Fibroblast of skin of right quadriceps (primary cell): ENCODE measurements around the gene MRPL17.
A peak's percentile ranks its signal among the peaks of the same experiment; 100 is the strongest.

Experiments
- DNase-seq: peaks from one replicate; pipeline ENCODE4 v3.0.0-alpha.2; 2013

Gene MRPL17

GRCh38 chr11:6653656-6654055 lies 29.5 kb downstream of the MRPL17 start:
- no peak for DNase-seq

DNA sequence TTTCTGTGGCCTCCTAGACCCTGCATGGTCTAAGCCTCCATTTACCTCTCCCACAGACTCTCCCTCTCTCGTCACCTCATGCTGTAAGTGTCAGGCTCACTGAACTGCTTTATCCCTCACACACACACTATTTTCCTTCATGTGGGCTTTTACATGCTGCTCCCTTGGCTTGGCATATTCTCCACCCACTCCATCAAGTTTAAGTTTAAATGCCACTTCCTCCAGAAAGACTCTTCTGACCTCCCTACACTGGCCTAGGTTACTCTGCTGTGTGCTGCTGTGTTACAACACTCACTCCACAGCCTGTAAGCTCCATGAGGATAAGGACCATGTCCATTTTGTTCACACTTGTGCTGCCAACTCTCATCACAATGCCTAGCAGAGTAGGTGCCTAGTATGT lies 30.0 kb downstream of the MRPL17 start:
- DNase-seq, result no peak

DNA sequence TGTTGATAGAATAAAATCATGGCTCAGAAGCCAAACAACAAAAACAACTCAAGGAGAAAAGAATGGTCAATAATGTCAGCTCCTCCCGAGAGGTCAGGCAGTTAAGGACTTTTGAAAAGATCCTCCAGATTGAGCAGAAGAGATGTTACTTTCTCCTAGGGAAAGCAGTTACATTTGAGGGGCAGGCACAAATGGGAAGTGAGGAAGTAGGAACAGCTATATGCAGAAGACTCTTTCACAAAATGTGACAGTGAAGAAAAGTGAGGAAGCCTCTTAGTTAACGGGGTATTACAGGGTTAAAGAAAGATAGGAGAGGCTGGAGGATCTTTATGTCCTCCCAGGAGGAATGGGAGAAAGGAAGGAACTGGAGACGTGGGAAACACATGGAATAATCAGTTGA lies 31.0 kb downstream of the MRPL17 start:
- no peak for DNase-seq

DNA sequence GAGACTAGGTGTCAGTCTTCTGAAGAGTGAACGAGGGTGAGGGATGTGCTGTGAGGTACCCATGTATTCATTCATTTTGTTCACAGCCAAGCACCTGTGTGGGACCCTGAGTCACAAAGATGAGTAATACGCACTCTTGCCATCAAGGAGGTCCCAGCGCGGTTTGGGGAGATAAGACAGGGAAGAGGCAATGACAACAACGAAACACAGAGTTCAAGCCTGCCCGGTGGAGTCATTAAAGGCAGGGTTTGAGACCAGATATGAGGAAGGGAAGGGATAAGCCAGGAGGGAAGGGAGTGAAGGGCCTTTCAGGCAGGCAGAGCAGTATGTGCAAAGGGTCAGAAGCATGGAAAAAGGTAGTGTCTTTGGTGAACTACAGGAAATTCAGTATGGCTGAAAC lies 32.2 kb downstream of the MRPL17 start:
- no peak for DNase-seq

DNA sequence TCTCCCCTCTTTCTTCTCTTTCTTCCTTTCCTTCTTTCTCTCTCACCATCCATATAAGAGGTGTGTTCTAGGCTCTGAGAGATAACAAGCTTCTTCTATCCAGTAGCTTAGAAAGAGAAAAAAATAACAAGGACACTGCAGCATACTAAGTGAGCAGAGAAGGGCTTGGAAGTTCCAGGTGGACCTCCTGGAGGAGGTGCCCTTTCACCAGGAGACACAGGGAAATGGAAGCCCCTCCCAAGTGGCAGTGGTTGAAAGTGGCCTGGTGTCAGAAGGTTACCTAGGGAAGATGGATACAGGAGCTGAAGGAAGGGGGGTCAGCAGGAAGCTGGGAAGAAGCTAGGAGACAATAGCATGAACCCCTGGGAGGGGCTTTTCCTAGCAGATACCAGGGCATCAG lies 33.0 kb downstream of the MRPL17 start:
- no peak for DNase-seq

- DNase-seq, result no peak
Observed at GRCh38 chr11:6648501-6648900, 34.6 kb downstream of the MRPL17 start.

GRCh38 chr11:6647836-6648235 lies 35.3 kb downstream of the MRPL17 start:
- DNase-seq, result no peak

GRCh38 chr11:6646918-6647679 lies 36.0 kb downstream of the MRPL17 start:
- DNase-seq, result peak; percentile 75

DNA sequence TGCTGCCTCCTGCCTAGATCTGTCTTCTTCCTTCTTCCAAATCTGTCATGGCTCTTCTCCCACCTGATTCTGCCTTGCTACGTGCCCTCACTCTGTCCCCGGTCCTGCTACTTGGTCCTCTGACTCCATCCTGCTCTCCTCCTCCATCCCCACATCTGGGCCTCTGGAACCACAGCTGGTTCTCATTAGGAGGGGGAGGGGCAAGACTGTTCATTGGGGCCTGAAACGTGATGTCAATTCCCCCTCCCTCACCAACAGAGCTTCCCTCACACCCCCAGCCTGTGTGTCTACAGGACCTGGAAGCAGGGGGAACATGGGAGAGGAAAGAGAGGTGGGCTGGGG lies 36.6 kb downstream of the MRPL17 start:
- peak; percentile 88 for DNase-seq

DNA sequence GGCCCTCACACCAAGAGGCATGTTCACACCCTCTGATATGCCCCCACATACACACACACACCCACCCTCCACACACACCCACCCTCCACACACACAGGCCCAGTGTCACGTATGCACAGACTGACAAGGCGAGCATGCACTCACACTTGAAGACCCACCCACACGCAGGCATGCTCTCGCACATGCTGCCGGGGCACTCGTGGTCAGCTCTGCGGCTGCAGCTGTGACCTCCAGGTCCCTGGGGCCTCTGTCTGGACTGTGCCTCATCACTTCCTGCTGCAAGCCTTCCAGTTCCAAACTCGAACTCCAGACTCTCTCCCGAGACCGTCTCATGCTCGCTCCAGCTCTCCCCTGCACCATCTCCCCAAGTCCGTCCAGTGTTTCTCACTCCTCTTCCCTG lies 37.1 kb downstream of the MRPL17 start:
- DNase-seq, result peak; percentile 61

DNA sequence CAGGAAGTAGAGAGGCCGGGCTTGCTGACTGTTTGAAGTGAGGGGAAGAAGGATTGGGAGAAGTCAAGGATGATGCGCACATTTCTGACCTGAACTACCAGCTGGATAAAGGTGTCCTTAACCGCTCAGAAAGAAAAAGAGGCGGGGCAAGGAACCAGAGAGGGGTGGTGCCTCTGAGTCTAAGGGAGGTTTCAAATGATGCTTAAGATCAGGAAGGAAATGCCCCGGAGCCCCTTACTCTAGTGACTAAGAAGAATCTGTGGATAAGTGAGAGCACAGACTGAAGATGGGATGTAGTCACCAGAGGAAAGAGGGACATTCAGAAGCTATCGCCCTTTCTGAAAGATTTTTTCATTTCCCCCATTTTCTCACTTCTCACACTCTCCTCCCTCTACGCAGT lies 40.2 kb downstream of the MRPL17 start:
- no peak for DNase-seq

- DNase-seq, result no peak
Observed at GRCh38 chr11:6640985-6641701, 42.0 kb downstream of the MRPL17 start.

- DNase-seq, result no peak
Observed at GRCh38 chr11:6640036-6640984, 42.8 kb downstream of the MRPL17 start.

- DNase-seq, result no peak
Observed at GRCh38 chr11:6638429-6638828, 44.7 kb downstream of the MRPL17 start.

- DNase-seq, result no peak
Observed at GRCh38 chr11:6637871-6638270, 45.3 kb downstream of the MRPL17 start.

GRCh38 chr11:6636480-6636879 lies 46.7 kb downstream of the MRPL17 start:
- no peak for DNase-seq

- DNase-seq, result peak; percentile 42
Observed at GRCh38 chr11:6635082-6635932, 47.8 kb downstream of the MRPL17 start.

DNA sequence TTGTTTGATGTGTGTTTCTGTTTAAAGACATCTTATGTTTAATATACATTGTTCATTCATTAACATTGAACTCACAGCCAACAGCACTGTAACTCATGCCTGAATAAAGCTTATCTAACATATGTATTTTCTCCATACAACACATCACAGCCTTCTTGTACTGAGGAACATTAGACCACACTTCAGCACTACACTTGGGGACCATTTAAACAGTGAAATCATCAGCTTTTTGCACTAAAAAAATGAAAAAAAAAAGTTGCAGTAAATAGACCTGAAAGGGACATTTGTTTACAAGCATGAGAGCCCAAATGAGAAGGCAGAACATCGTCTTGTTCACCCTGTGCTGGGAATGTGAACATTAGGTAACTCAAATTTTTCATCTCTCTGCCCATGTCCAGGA lies 48.6 kb downstream of the MRPL17 start:
- no peak for DNase-seq

DNA sequence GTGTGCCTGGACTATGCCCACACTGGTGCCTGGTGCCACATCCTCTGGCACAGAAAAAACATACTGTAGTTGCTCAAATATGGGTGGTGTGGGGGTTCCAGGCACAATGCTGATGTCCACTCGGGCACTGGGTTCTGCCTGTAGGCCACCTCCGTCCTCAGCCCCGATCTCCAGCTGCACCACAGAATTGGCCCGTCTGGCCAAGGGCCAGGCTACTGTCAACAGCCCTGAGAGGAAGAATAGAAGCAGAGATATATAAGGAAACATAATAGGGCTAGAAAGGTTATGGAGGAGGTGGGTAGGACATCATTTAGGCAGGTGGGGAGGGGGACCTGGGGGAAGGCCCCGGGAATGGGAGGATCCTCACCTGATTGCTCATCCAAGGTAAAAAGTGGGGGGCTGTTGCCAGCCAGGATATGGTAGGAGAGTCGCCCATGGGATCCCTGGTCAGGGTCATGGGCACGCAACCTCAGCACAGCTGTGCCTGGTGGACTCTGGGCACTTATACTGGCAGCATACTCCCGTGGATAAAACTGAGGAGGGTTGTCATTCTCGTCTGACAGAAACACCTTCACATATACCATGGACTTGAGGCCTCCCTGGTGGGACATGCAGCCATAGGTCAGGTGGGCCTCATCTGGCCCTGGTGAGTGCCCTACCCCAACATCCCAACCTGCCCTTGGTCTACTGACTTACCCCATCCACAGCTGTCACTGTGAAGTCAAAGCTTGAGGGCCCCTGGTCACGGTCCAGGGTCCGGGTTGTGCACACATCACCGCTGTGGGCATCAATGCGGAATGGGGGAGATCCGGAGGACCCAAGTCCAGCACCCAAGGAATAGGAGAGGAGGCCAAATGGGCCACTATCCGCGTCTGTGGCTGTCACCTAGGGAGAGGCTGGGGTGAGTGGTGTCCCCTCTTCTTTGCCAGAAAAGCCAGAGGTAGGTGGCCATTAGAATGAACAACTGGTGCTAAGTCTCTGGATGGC lies 49.4 kb downstream of the MRPL17 start:
- no peak for DNase-seq

DNA sequence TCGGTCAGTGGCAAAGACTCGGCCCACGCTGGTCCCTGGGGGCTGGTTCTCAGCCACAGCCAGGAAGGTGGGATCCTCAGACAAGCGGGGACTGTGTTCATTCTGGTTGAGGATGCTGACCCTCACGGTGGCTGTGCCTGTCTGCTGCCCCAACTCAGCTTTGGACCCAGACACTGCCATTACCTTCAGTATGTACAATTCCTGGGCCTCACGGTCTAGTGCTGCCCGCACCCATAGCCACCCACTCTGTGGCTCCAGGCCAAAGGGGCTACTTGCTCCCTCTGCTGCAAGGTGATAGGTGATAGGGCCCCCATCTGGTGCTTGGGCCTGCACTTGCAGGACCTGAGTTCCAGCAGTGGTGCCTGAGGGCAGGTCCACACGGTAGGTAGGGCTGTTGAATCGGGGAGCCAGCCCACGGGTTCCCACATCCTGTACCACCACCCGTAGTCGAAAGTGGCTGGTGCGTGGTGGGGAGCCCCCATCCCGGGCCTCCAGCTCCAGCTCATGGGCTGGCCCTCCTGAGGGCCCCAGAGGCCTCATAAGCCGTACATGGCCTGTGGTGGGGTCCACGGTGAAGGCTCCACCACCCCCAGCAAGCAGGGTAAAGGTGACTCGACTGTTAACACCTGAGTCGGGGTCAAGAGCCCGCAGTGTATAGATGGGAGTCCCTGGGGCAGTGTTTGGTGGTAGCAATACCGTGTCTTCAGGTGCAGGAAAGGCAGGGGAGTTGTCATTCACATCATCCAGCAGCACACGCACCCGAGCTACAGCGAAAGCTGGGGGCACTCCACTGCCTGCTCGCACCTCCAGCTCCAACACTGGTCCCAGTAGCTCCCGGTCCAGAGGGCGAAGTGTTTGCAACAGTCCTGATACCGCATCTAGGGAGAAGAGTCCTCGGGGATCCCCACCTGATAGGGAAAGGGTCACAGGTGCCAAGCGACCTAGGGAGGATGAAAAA lies 50.7 kb downstream of the MRPL17 start:
- no peak for DNase-seq
